Effector CD8-positive, alpha-beta T cell (primary cell): ENCODE results near the gene ANGEL2.
"Not testable (repeated sequence)": the region's sequence is repeated elsewhere in the genome, so short reads cannot be mapped to it uniquely, and the experiment has no call there.

Experiments used
- DNase-seq: peaks from one replicate; lab custom pipeline; 2025; lab: John Stamatoyannopoulos, UW

ANGEL2 gene

GRCh38 chr1:213017447-213018273 is 2.0 kb upstream of the ANGEL2 start:
- DNase-seq, result no peak

GRCh38 chr1:213014642-213015041 is 1.0 kb downstream of the ANGEL2 start:
- DNase-seq, result no peak

- DNase-seq, result no peak
Observed at GRCh38 chr1:213008564-213008963, 7.1 kb downstream of the ANGEL2 start.

GRCh38 chr1:213003256-213003655 is 12.4 kb downstream of the ANGEL2 start:
- DNase-seq, result no peak

- no peak for DNase-seq
Observed at GRCh38 chr1:212994926-212995325, 20.7 kb downstream of the ANGEL2 start.

- not testable (repeated sequence) for DNase-seq
Observed at GRCh38 chr1:212993960-212994359, 21.7 kb downstream of the ANGEL2 start.

GRCh38 chr1:212990276-212990675 is 25.4 kb downstream of the ANGEL2 start:
- no peak for DNase-seq

- no peak for DNase-seq
Observed at GRCh38 chr1:212987702-212988322, 27.9 kb downstream of the ANGEL2 start.

- no peak for DNase-seq
Observed at GRCh38 chr1:212986551-212986950, 29.1 kb downstream of the ANGEL2 start.

- DNase-seq, result no peak
Observed at GRCh38 chr1:212984522-212985291, 31.0 kb downstream of the ANGEL2 start.

GRCh38 chr1:212983482-212983881 is 32.2 kb downstream of the ANGEL2 start:
- DNase-seq, result no peak

- DNase-seq, result no peak
Observed at GRCh38 chr1:212982430-212983152, 33.1 kb downstream of the ANGEL2 start.

- DNase-seq, result no peak
Observed at GRCh38 chr1:212981571-212982328, 33.9 kb downstream of the ANGEL2 start.

- no peak for DNase-seq
Observed at GRCh38 chr1:212981025-212981495, 34.6 kb downstream of the ANGEL2 start.

GRCh38 chr1:212980123-212980785 is 35.4 kb downstream of the ANGEL2 start:
- DNase-seq, result no peak

GRCh38 chr1:212979340-212980122 is 36.1 kb downstream of the ANGEL2 start:
- no peak for DNase-seq

GRCh38 chr1:212977781-212978645 is 37.7 kb downstream of the ANGEL2 start:
- DNase-seq, result no peak

GRCh38 chr1:212976586-212976985 is 39.1 kb downstream of the ANGEL2 start:
- DNase-seq, result no peak
